GM12878 (cell line): ENCODE measurements around the gene ATL2. TPM values are rescaled to one million over a fixed set of nuclear protein-coding genes. Genes with fewer than 3 reads are reported as not detected.

ENCODE experiments used
- CBX5 ChIP-seq: sonication (generic); IDR thresholded peaks from 2 replicates; pipeline ENCODE4 v1.6.1; 2016; ENCODE audit warnings: low read depth, moderate library complexity, mild to moderate bottlenecking, inconsistent platforms
- CHD2 ChIP-seq: IDR thresholded peaks from 2 replicates; pipeline ENCODE4 v1.6.1; 2011; ENCODE audit warnings: low read depth, low read length, improper control_type of control experiment, borderline replicate concordance
- EP300 ChIP-seq, 2 experiments: fragments of 150-350 bp in 1 of 2; IDR thresholded peaks; 2 replicates each; pipeline ENCODE4 v1.6.1; 2011 to 2012; ENCODE audit warnings: low read depth in 2 of 2, low read length in 2 of 2, borderline replicate concordance in 1 of 2, improper control_type of control experiment in 1 of 2, inconsistent platforms in 1 of 2; ENCODE audit not compliant: control insufficient read depth in 1 of 2
- MLLT1 ChIP-seq: fragments of 450-650 bp; IDR thresholded peaks from 2 replicates; pipeline ENCODE4 v1.6.1; 2016; ENCODE audit warnings: mild to moderate bottlenecking
- PAX5 ChIP-seq: IDR thresholded peaks from 2 replicates; pipeline ENCODE4 v1.6.1; 2011; ENCODE audit warnings: low read depth, low read length, borderline replicate concordance
- PRDM15 ChIP-seq: fragments of 450-650 bp; formaldehyde crosslinking; IDR thresholded peaks from 2 replicates; pipeline ENCODE4 v1.4.0; 2020; ENCODE audit warnings: mild to moderate bottlenecking, moderate library complexity
- RAD21 ChIP-seq: IDR thresholded peaks from 2 replicates; pipeline ENCODE4 v1.6.1; 2011; ENCODE audit warnings: mild to moderate bottlenecking, low read depth, low read length, moderate library complexity; ENCODE audit not compliant: insufficient read depth
- RAD51 ChIP-seq: fragments of 450-650 bp; IDR thresholded peaks from 2 replicates; pipeline ENCODE4 v1.6.1; 2016; ENCODE audit warnings: moderate library complexity, mild to moderate bottlenecking, inconsistent platforms
- RFX5 ChIP-seq: IDR thresholded peaks from 2 replicates; pipeline ENCODE4 v1.6.1; 2011; ENCODE audit warnings: low read depth, low read length, improper control_type of control experiment
- SPI1 ChIP-seq: IDR thresholded peaks from 2 replicates; pipeline ENCODE4 v1.6.1; 2011; ENCODE audit warnings: low read depth, mild to moderate bottlenecking, low read length, moderate library complexity, borderline replicate concordance; ENCODE audit not compliant: insufficient read depth
- SREBF1 ChIP-seq: IDR thresholded peaks from 2 replicates; pipeline ENCODE4 v1.6.1; 2012; ENCODE audit warnings: mild to moderate bottlenecking, low read length
- STAT1 ChIP-seq: fragments of 450-650 bp; conservative IDR thresholded peaks from 2 replicates; pipeline ENCODE4 v1.6.1; 2014; ENCODE audit warnings: antibody characterized with exemption, mild to moderate bottlenecking
- STAT3 ChIP-seq: IDR thresholded peaks from 2 replicates; pipeline ENCODE4 v1.6.1; 2011; ENCODE audit warnings: low read depth, low read length, improper control_type of control experiment
- SUPT20H ChIP-seq: IDR thresholded peaks from 2 replicates; pipeline ENCODE4 v1.6.1; 2011; ENCODE audit warnings: low read depth, mild to moderate bottlenecking, low read length, moderate library complexity, borderline replicate concordance; ENCODE audit not compliant: control insufficient read depth
- ZBTB11 ChIP-seq: fragments of 450-650 bp; formaldehyde crosslinking; IDR thresholded peaks from 2 replicates; pipeline ENCODE4 v1.5.0; 2022; ENCODE audit warnings: mild to moderate bottlenecking, missing genetic modification characterization
- ZNF687 ChIP-seq: fragments of 450-650 bp; IDR thresholded peaks from 2 replicates; pipeline ENCODE4 v1.6.1; 2017; ENCODE audit warnings: mild to moderate bottlenecking, moderate library complexity
- ZSCAN29 ChIP-seq: fragments of 450-650 bp; IDR thresholded peaks from 2 replicates; pipeline ENCODE4 v1.6.1; 2017; ENCODE audit warnings: mild to moderate bottlenecking, moderate library complexity
- polyA plus RNA-seq, 11 experiments: library from polyadenylated mRNA; depleted of rRNA in 4 of 11; unstranded in 6 of 11; stranded (reverse) in 5 of 11; fragments of >200 nt; fragmentation: Nextera tagmentation in 4 of 11; fragmentation: Illumina TruSeq in 1 of 11; extraction: Ambion mirVana in 4 of 11; extraction: Trizol in 1 of 11; gene quantifications; 1 replicate in 1 of 11; 2 replicates in 10 of 11; pipeline versions ENCODE4 v1.2.1 to v1.2.3, GENCODE V29; 2011 to 2016; ENCODE audit warnings: inconsistent platforms in 2 of 11, missing spikeins in 2 of 11, low read depth in 1 of 11
- total RNA-seq, 4 experiments: library from RNA; depleted of rRNA in 3 of 4; stranded (reverse); fragments of >200 nt in 3 of 4; fragmentation: Illumina TruSeq in 1 of 4; extraction: Trizol in 1 of 4; gene quantifications; 2 replicates each; pipeline versions ENCODE4 v1.2.1 to v1.2.3, GENCODE V29; 2013 to 2021

ATL2 gene
- total and polyA plus RNA-seq, 10 of the 15 experiments (the other 5 are each of a cell fraction or from before 2014, with no cell fraction given), result 8.6 to 51.5 (median 41.8) TPM

- TF ChIP-seq ZNF687 (no peak), CHD2 (no peak), STAT1 (no peak), MLLT1 (no peak), RAD51 (no peak), CBX5 (peak; percentile 84; the same call in 1 of the 2 replicates), SUPT20H (no peak), RFX5 (no peak), SPI1 (peak; percentile 11; the same call in 1 of the 2 replicates), EP300 (IDR thresholded peaks at IDR 0.05; ENCODE audit: borderline replicate concordance in 1 of 2, control insufficient read depth in 1 of 2, low read depth in 2 of 2, low read length in 2 of 2) (no peak), ZSCAN29 (no peak), ZBTB11 (CRISPR knock-in tag) (no peak), PAX5 (no peak), STAT3 (no peak), PRDM15 (CRISPR knock-in tag) (no peak), SREBF1 (no peak), RAD21 (no peak)
These were observed 110.6 kb downstream of the ATL2 start (continued) for GRCh38 chr2:38266382-38267061.
